ENCODE measurements around the gene BUD13. TPM values are rescaled to one million over a fixed set of nuclear protein-coding genes. Genes with fewer than 3 reads are reported as not detected.

BUD13 gene
- total RNA-seq, 2 experiments from 2014 or later = 30.3 to 32.7 TPM

Other genes with a start within 250 kb of the BUD13 start
- 100 to 1,000 TPM; 101 to 102 TPM for gene ZPR1, start 15.0 kb upstream of the BUD13 start, total RNA-seq
- not detected for gene APOA5, start 18.9 kb upstream of the BUD13 start, total RNA-seq
- not detected for gene APOA4, start 50.3 kb upstream of the BUD13 start, total RNA-seq
- not detected for gene APOC3, start 56.9 kb upstream of the BUD13 start, total RNA-seq
- gene APOA1, start 64.6 kb upstream of the BUD13 start, total RNA-seq = under 1 TPM in 1 of 2 experiments, not detected in 1; 0.24 TPM